Liver (tissue), 3 donors: ENCODE data around the gene PTCD2.

Experiments used
- ATF3 ChIP-seq: IDR thresholded peaks from 2 replicates; pipeline ENCODE4 v1.6.1; 2016; ENCODE audit warnings: antibody characterized with exemption
- CTCF ChIP-seq: fragments of 150-350 bp; IDR thresholded peaks from 2 replicates; pipeline ENCODE4 v1.5.1; 2017; ENCODE audit warnings: improper control_type of control experiment, low read depth, low read length; ENCODE audit not compliant: missing input control
- EGR1 ChIP-seq, 2 donors: IDR thresholded peaks; 2 replicates each; pipeline ENCODE4 v1.6.1; 2016 to 2018; ENCODE audit warnings: antibody characterized with exemption in 2 of 2, low read depth in 2 of 2
- GABPA ChIP-seq, 2 donors: IDR thresholded peaks in 1 of 2; conservative IDR thresholded peaks in 1 of 2; 2 replicates each; pipeline ENCODE4 v1.6.1; 2016; ENCODE audit warnings: antibody characterized with exemption in 2 of 2, mild to moderate bottlenecking in 1 of 2, moderate library complexity in 1 of 2
- HNF4G ChIP-seq: IDR thresholded peaks from 2 replicates; pipeline ENCODE4 v1.6.1; 2016; ENCODE audit warnings: antibody characterized with exemption
- JUND ChIP-seq, 2 donors: IDR thresholded peaks; 2 replicates each; pipeline ENCODE4 v1.6.1; 2016; ENCODE audit warnings: antibody characterized with exemption in 2 of 2
- MAX ChIP-seq: IDR thresholded peaks from 2 replicates; pipeline ENCODE4 v1.6.1; 2016; ENCODE audit warnings: antibody characterized with exemption
- RAD21 ChIP-seq, 2 donors: IDR thresholded peaks; 2 replicates each; pipeline ENCODE4 v1.6.1; 2016; ENCODE audit warnings: antibody characterized with exemption in 2 of 2, mild to moderate bottlenecking in 2 of 2
- REST ChIP-seq: IDR thresholded peaks from 2 replicates; pipeline ENCODE4 v1.6.1; 2016; ENCODE audit warnings: antibody characterized with exemption, mild to moderate bottlenecking
- TAF1 ChIP-seq: conservative IDR thresholded peaks from 2 replicates; pipeline ENCODE4 v1.6.1; 2016; ENCODE audit warnings: antibody characterized with exemption, mild to moderate bottlenecking
- YY1 ChIP-seq: IDR thresholded peaks from 2 replicates; pipeline ENCODE4 v1.6.1; 2016; ENCODE audit warnings: antibody characterized with exemption, mild to moderate bottlenecking
- donor health status: healthy.
- donor health status: healthy.

GRCh38 chr5:72364171-72364570 lies 44.0 kb downstream of the PTCD2 start:
- no peak for TF ChIP-seq JUND (IDR thresholded peaks at IDR 0.05)
- no peak for TF ChIP-seq CTCF
- no peak for TF ChIP-seq YY1
- no peak for TF ChIP-seq MAX
- TF ChIP-seq EGR1 (IDR thresholded peaks at IDR 0.05; ENCODE audit: low read depth in 2 of 2): no peak
- no peak for TF ChIP-seq TAF1
- no peak for TF ChIP-seq RAD21 (IDR thresholded peaks at IDR 0.05)
- TF ChIP-seq REST: no peak
- no peak for TF ChIP-seq ATF3
- no peak for TF ChIP-seq GABPA (IDR thresholded peaks at IDR 0.05 in 1 of 2, conservative IDR thresholded peaks at IDR 0.05 in 1 of 2)
- no peak for TF ChIP-seq HNF4G
